GM18909 (cell line): ENCODE results near the gene ATP12A.

Experiments used
- ATAC-seq: cut with Tn5 transposase; IDR thresholded peaks from one replicate; pipeline ENCODE4 v1.9.1; 2021; ENCODE audit warnings: mild to moderate bottlenecking; ENCODE audit not compliant: unreplicated experiment, poor library complexity

Gene ATP12A

GRCh38 chr13:24662195-24663088, 17.8 kb upstream of the ATP12A start:
- no peak for ATAC-seq

GRCh38 chr13:24663089-24663395, 17.2 kb upstream of the ATP12A start:
- ATAC-seq, result no peak

GRCh38 chr13:24663586-24663985, 16.6 kb upstream of the ATP12A start:
- no peak for ATAC-seq

GRCh38 chr13:24664726-24665409, 15.3 kb upstream of the ATP12A start:
- ATAC-seq, result no peak

GRCh38 chr13:24668511-24668910, 11.7 kb upstream of the ATP12A start:
- ATAC-seq, result no peak

- ATAC-seq, result no peak
Observed at GRCh38 chr13:24668955-24669582, 11.1 kb upstream of the ATP12A start.

- ATAC-seq, result no peak
Observed at GRCh38 chr13:24670174-24670573, 10.0 kb upstream of the ATP12A start.

DNA sequence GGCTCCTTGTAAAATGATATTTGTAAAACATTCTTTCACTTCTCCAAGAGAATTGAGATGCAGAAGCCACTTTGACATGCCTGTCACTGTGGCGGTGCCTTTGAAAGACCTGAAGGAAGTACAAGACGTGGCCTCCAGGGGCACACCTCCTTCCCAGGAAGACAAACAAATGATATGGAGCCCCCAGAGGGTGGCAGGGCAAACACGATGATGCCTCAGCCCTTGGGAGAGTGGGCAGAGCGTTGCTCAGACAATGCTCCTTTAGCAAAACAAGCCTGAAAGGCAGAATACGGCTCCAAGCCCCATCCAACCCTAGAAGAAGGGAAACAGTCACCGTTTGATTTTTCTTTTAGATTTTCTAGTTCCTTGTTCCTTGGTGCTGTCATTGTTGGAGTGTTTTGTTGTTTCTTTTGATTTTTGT, 9.2 kb upstream of the ATP12A start:
- ATAC-seq, result no peak

GRCh38 chr13:24671386-24672113, 8.7 kb upstream of the ATP12A start:
- ATAC-seq, result no peak

DNA sequence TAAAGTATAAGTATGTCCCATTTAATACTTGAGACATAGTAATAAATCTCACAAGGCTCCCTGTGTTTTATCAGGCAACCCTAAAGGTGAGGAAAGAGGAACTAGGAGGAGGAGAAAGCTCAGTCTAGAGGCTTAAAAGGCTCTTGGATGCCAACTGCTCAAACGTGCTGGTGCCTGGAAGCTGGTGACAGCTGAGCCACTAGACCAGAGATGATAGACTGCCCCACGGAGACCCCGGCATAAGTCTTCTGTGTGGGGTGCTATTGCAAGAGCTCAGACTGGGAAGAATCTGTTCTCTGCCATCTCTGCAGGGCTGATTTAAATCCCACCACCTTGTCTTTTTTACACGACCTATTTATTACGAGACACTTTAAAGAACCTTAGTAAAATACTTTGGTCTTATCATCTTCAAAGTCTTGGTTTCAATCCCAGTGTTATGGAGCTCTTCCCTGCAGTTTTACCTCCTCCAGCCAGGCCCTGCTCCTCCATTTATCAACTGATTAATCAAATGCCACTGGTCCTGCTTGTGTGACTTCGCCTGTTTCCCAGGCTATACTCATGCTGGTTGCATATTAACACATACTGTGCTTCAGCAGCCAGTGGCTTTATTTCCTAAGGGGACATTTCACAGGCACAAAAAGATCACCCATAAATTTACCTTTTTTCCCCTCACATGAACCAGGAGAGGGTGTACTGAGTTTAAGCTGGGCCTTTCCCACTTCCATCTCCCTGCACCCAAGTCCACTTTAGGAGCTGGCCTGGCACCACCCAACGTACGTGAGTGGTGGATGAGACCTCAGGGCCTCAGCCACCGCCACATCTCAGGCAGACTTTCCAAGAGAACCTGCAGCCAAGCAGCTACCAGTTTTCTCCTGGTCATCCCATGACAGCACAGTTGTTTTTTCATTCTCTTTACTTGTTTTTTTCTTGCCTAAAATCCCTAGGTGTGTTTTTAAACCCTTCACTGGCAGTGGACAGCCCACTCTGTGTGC, 7.8 kb upstream of the ATP12A start:
- ATAC-seq, result no peak

DNA sequence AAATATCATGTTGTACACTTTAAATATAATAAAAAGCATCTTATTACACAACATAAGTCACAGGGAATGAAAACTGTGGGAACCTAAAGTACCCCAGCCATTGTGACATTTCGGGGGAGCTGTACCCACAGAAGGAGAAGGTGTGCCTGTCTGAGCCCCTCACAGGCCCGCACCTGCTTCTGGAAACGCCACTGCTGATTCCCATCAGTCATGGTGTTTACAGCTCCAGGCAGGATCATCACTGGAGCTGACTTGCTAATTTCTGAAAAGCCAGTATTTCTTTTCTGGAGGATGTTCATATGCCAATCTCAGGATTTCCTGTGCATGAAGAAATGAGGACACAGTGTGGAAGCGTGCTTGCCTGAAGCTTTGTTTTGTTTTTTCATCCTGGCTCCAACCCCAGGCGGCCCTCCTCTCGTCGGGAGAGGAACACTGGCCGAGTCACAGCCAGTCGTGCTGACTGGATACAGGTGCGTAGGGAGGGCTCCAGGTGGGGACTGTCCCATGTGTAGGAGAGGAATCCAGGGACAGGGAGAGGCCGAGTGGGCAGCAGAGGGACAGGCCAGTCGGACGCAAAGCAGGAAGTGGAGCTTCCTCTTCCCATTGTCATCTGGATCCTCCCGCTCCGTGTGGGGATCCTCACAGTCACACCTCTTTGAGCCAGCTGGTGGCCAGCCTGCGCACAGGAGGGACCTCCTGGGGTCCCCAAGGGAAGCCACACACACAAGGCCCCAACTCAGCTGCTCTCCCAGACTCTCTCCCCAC, 4.2 kb upstream of the ATP12A start:
- ATAC-seq, result no peak

DNA sequence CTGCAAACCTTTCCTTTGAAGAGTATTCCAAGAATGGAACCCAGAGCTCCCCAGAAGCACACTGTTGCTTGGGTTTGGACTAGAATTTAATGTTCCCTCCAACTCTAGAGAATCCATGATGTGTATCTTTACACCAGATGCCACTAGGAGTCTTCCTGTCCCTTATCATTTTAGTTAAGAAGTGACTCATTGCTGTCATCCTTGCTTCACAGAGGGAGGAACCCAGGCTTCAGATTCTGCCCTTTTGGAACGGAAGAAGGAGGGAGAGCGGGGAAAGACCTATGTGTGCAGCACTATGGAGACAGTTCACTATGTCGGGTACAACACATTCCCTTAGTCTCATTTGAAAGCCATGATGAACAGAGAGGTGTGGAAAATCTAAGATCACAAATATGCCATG, 2.1 kb upstream of the ATP12A start:
- ATAC-seq, result no peak

DNA sequence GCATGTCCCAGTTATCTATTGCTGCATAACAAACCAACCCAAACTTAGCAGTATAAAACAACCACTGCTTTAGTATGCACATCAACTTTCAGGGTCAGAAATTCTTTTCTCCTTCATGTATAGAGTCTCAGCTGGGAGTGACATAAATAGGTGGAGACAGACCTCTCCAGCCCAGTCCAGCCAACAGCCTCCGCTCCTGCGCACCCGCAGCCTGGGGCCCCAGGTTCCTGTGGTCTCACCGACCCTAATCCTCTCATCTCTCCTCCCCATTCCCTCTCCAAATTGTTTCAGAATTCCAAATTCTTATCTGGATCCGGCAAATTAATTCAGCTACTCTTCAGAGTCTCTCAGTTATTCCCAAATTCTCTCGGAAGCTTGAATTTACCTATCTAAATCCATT, 522 bp upstream of the ATP12A start:
- ATAC-seq, result no peak

GRCh38 chr13:24680921-24681604, 855 bp downstream of the ATP12A start:
- no peak for ATAC-seq

GRCh38 chr13:24681930-24682329, 1.7 kb downstream of the ATP12A start:
- no peak for ATAC-seq

DNA sequence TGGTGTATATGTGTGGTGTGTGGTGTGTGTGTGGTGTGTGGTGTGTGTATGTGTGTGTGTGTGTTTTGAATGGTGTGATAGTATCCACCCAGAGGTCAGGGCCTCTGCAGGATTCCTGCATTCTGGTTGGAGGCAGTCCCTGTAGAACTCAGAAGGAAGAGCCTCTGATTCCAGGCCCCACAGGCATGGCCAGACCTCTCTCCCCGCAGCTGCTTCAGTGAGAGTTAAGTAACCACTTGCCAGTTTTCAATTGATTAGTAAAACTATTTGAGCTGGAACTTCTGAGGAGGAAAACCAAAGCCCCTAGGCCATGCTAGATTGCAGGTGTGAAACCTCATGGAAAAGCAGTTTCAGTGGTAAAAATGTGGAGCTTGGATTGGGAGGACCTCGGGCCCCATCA, 2.1 kb downstream of the ATP12A start:
- no peak for ATAC-seq

- ATAC-seq, result no peak
Observed at GRCh38 chr13:24683351-24683750, 3.1 kb downstream of the ATP12A start.

GRCh38 chr13:24683838-24684599, 3.8 kb downstream of the ATP12A start:
- ATAC-seq, result peak; percentile 64
